Measurements from ENCODE around the gene BPIFB6. TPM values are rescaled to one million over a fixed set of nuclear protein-coding genes. Genes with fewer than 3 reads are reported as not detected.

The BPIFB6 gene
- total and polyA plus RNA-seq, 7 donors, result not detected

GRCh38 chr20:32984631-32985354 is 46.7 kb upstream of the BPIFB6 start:
- no peak for DNase-seq
- 81 to 82% (median 81%) methylated on average over 8 to 9 of the region's 9 CpGs for WGBS, 3 donors

GRCh38 chr20:32985596-32985995 is 45.9 kb upstream of the BPIFB6 start:
- H3K27ac ChIP-seq, result no peak overlapping the region
- no peak for ATAC-seq
- no peaks in the 10 kb centered on the region for H3K4me1 ChIP-seq
- intact Hi-C loops (cut with DNase I), result no loop called here
- no peaks in the 10 kb centered on the region for H3K9me3 ChIP-seq
- no peaks in the 10 kb centered on the region for H3K27me3 ChIP-seq (ENCODE audit: insufficient read depth in 3 of 3, low read length in 2 of 3)
- 83 to 86% (median 84%) methylated on average over 6 of the region's 6 CpGs for WGBS, 3 donors
- TF ChIP-seq CTCF (IDR thresholded peaks at IDR 0.05), result no peak
- H3K4me3 ChIP-seq, result no peak overlapping the region
- DNase-seq, result no peak
- no peaks in the 10 kb centered on the region for H3K36me3 ChIP-seq (ENCODE audit: insufficient read depth in 1 of 2, low read depth in 1 of 2)

More at GRCh38 chr20:32984631-32985354, 46.7 kb upstream of the BPIFB6 start:
- H3K4me1 ChIP-seq, result no peaks in the 10 kb centered on the region
- no peaks in the 10 kb centered on the region for H3K9me3 ChIP-seq
- intact Hi-C loops (cut with DNase I), result no loop called here
- no peak for ATAC-seq
- no peak for TF ChIP-seq CTCF (IDR thresholded peaks at IDR 0.05)
- H3K4me3 ChIP-seq, result no peak overlapping the region
- no peaks in the 10 kb centered on the region for H3K36me3 ChIP-seq (ENCODE audit: insufficient read depth in 1 of 2, low read depth in 1 of 2)
- H3K27me3 ChIP-seq (ENCODE audit: insufficient read depth in 3 of 3, low read length in 2 of 3), result no peaks in the 10 kb centered on the region
- H3K27ac ChIP-seq, result no peak overlapping the region

- Histone ChIP-seq H3K27ac (no peak overlapping the region), H3K9me3 (no peaks in the 10 kb centered on the region), H3K4me3 (no peak overlapping the region), H3K27me3 (ENCODE audit: insufficient read depth in 3 of 3, low read length in 2 of 3) (no peaks in the 10 kb centered on the region), H3K4me1 (no peaks in the 10 kb centered on the region), H3K36me3 (ENCODE audit: insufficient read depth in 1 of 2, low read depth in 1 of 2) (no peaks in the 10 kb centered on the region)
- intact Hi-C loops (cut with DNase I), result no loop called here
- DNase-seq (no peak), ATAC-seq (no peak)
- 68 to 77% (median 75%) methylated on average over 17 to 18 of the region's 18 CpGs for WGBS, 3 donors
- no peak for TF ChIP-seq CTCF (IDR thresholded peaks at IDR 0.05)
Observed at GRCh38 chr20:32986331-32986966, 45.0 kb upstream of the BPIFB6 start.

- peaks cover 0 to 3% (median 0%) of the 10 kb centered on the region in 3 donors for H3K27me3 ChIP-seq (ENCODE audit: insufficient read depth in 3 of 3, low read length in 2 of 3)
- no peak overlapping the region for H3K4me3 ChIP-seq
- DNase-seq (no peak), ATAC-seq (no peak)
- WGBS, 3 donors, result 78 to 80% (median 80%) methylated on average over 11 of the region's 11 CpGs
- TF ChIP-seq CTCF (IDR thresholded peaks at IDR 0.05), result no peak
- H3K27ac ChIP-seq, result no peak overlapping the region
- no peaks in the 10 kb centered on the region for H3K36me3 ChIP-seq (ENCODE audit: insufficient read depth in 1 of 2, low read depth in 1 of 2)
- no peaks in the 10 kb centered on the region for H3K4me1 ChIP-seq
- H3K9me3 ChIP-seq, result no peaks in the 10 kb centered on the region
- intact Hi-C loops (cut with DNase I), result no loop called here
Observed at GRCh38 chr20:32987044-32987825, 44.2 kb upstream of the BPIFB6 start.
